ENCODE data around the gene RBBP8NL.

DNA sequence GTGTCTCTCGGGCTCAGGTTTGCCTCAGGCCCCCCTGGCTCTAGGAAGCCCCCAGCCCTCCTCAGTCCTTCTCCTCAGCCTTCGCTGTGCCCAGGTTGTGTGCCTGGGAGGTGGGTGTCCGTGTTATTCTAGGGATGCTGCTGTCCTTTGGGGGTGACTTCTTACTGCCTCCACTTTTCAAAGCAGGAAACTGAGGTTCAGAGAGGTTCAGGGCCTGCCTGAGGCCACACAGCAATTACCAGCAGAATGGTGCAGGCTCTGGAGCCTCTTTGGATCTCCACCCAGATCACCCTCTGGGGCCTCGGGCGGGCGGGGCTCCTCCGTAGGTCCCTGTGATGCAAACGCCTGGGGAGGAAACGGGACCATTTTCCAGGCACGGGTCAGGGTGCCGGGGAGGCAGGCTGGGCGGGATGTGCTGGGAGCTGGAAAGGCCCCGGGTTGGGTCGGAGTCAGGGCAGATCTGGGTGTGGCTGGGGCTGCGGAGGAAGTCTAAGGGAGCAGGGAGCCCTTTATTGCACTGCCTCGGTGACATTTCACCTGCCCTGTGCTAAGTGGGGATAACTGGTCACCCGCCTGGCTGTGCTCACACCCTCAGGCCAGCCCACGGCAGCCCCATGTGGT, 25.2 kb upstream of the RBBP8NL start:
- TF ChIP-seq REST (IDR thresholded peaks at IDR 0.05) (no peak), POLR2A (IDR thresholded peaks at IDR 0.05; ENCODE audit: low read length) (no peak), EP300 (IDR thresholded peaks at IDR 0.05) (no peak), ESRRA (IDR thresholded peaks at IDR 0.05; ENCODE audit: borderline replicate concordance, low read length) (no peak), ZC3H11A (IDR thresholded peaks at IDR 0.05) (no peak), USF2 (IDR thresholded peaks at IDR 0.05) (no peak), CTCF (IDR thresholded peaks at IDR 0.05) (no peak), HDAC2 (IDR thresholded peaks at IDR 0.05) (no peak), RCOR1 (IDR thresholded peaks at IDR 0.05; ENCODE audit: low read depth, low read length) (no peak), BHLHE40 (IDR thresholded peaks at IDR 0.05; ENCODE audit: low read depth, low read length) (no peak)
